ENCODE measurements around the gene TSPYL2. TPM values are rescaled to one million over a fixed set of nuclear protein-coding genes. Genes with fewer than 3 reads are reported as not detected.

Gene TSPYL2
- polyA plus RNA-seq, 4 donors, result 6.7 to 20.7 (median 12.3) TPM

DNA sequence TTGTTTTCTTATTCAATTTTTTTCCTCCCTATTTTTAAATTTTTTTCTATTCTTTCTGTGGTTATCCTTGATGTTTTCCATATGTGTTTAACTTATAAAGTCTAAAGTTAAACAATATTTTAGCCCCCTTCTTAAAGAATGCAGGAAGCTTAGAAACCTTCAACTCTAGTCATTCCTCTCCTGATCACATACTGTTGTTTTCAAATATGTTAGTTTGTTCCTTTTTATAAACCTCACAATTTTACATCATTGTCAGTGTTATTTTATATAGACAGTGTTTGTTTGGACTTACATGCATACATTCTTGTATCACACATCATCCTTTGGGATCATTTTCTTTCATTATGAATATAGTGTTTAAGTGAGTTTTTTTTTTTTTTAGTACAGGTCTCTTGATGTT, 43.3 kb downstream of the TSPYL2 start:
- DNase-seq (no peak), FAIRE-seq (no peak)
- H3K27me3 ChIP-seq (ENCODE audit: control insufficient read depth in 3 of 3, insufficient read depth in 3 of 3, low read length in 3 of 3), result no peaks in the 10 kb centered on the region
- H3K9me3 ChIP-seq (ENCODE audit: control insufficient read depth in 2 of 2, insufficient read depth in 1 of 2, low read depth in 1 of 2, low read length in 1 of 2), result no peaks in the 10 kb centered on the region
- H3K4me3 ChIP-seq (ENCODE audit: low read depth in 1 of 3, low read length in 3 of 3), result no peak overlapping the region
- no peaks in the 10 kb centered on the region for H3K4me1 ChIP-seq (ENCODE audit: control insufficient read depth in 3 of 3, insufficient read depth in 2 of 3, low read depth in 1 of 3, low read length in 2 of 3)
- no peak overlapping the region for H3K27ac ChIP-seq (ENCODE audit: low read depth in 1 of 3, low read length in 2 of 3)
- peaks cover 0 to 3% (median 0%) of the 10 kb centered on the region in 3 donors for H3K36me3 ChIP-seq (ENCODE audit: control insufficient read depth in 3 of 3, insufficient read depth in 2 of 3, low read depth in 1 of 3, low read length in 3 of 3)

DNA sequence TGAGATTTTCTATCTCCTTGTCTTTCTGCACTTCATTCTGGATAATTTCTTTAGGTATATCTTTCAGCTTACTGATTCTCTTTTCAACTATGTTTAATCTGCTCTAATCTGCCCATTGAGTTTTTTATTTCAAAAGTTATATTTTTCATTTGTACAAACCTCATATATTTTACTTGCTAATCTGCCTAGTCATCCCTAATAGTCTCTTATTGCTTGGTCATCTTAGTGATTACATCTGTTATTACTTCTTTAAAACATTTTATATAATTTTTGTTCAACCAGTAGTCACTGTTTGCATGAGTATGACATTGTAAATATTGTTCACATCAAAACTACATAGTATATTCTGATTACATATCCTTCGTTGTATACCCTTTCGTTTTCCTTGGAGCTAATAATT, 44.2 kb downstream of the TSPYL2 start:
- Histone ChIP-seq H3K9me3 (ENCODE audit: control insufficient read depth in 2 of 2, insufficient read depth in 1 of 2, low read depth in 1 of 2, low read length in 1 of 2) (no peaks in the 10 kb centered on the region), H3K36me3 (ENCODE audit: control insufficient read depth in 3 of 3, insufficient read depth in 2 of 3, low read depth in 1 of 3, low read length in 3 of 3) (peaks cover 0 to 3% (median 0%) of the 10 kb centered on the region in 3 donors), H3K4me3 (ENCODE audit: low read depth in 1 of 3, low read length in 3 of 3) (no peak overlapping the region), H3K27ac (ENCODE audit: low read depth in 1 of 3, low read length in 2 of 3) (no peak overlapping the region), H3K4me1 (ENCODE audit: control insufficient read depth in 3 of 3, insufficient read depth in 2 of 3, low read depth in 1 of 3, low read length in 2 of 3) (no peaks in the 10 kb centered on the region), H3K27me3 (ENCODE audit: control insufficient read depth in 3 of 3, insufficient read depth in 3 of 3, low read length in 3 of 3) (no peaks in the 10 kb centered on the region)
- no peak for FAIRE-seq
- WGBS, 3 donors, result 80 to 98% (median 96%) methylated on average over 2 of the region's 2 CpGs
- no peak for DNase-seq

- FAIRE-seq, result no peak
- DNase-seq, result no peak
- Histone ChIP-seq H3K36me3 (ENCODE audit: control insufficient read depth in 3 of 3, insufficient read depth in 2 of 3, low read depth in 1 of 3, low read length in 3 of 3) (peaks cover 0 to 5% (median 3%) of the 10 kb centered on the region in 3 donors), H3K27ac (ENCODE audit: low read depth in 1 of 3, low read length in 2 of 3) (no peak overlapping the region), H3K9me3 (ENCODE audit: control insufficient read depth in 2 of 2, insufficient read depth in 1 of 2, low read depth in 1 of 2, low read length in 1 of 2) (no peaks in the 10 kb centered on the region), H3K27me3 (ENCODE audit: control insufficient read depth in 3 of 3, insufficient read depth in 3 of 3, low read length in 3 of 3) (no peaks in the 10 kb centered on the region), H3K4me3 (ENCODE audit: low read depth in 1 of 3, low read length in 3 of 3) (no peak overlapping the region), H3K4me1 (ENCODE audit: control insufficient read depth in 3 of 3, insufficient read depth in 2 of 3, low read depth in 1 of 3, low read length in 2 of 3) (no peaks in the 10 kb centered on the region)
- 77 to 94% (median 81%) methylated on average over 3 of the region's 3 CpGs for WGBS, 3 donors
Measured at GRCh38 chrX:53128097-53128749, 46.1 kb downstream of the TSPYL2 start.

DNA sequence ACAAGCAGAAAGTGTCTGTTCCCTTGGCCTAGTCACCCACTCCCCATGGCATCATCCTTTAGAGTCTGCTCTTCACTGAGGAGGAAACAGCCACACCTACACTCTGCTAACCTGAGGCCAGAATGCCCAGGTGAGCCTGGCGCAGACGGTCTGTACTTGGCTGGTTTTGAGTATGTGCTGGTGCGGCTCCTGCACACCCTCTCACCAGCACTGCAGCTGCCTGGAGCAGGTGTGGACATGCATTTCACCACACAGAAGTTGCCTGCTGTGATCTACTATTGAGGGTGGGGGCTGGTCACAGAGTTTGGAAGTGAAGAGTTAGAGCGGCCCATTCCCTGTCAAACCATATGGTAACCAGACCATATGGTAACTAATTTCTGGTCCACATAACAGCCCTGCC, 51.2 kb downstream of the TSPYL2 start:
- no peak overlapping the region for H3K4me3 ChIP-seq (ENCODE audit: low read depth in 1 of 3, low read length in 3 of 3)
- H3K27ac ChIP-seq (ENCODE audit: low read depth in 1 of 3, low read length in 2 of 3), result no peak overlapping the region
- no peak for FAIRE-seq
- WGBS, 3 donors, result 90 to 96% (median 96%) methylated on average over 4 of the region's 4 CpGs
- no peaks in the 10 kb centered on the region for H3K9me3 ChIP-seq (ENCODE audit: control insufficient read depth in 2 of 2, insufficient read depth in 1 of 2, low read depth in 1 of 2, low read length in 1 of 2)
- no peaks in the 10 kb centered on the region for H3K4me1 ChIP-seq (ENCODE audit: control insufficient read depth in 3 of 3, insufficient read depth in 2 of 3, low read depth in 1 of 3, low read length in 2 of 3)
- peaks cover 0 to 5% (median 0%) of the 10 kb centered on the region in 3 donors for H3K36me3 ChIP-seq (ENCODE audit: control insufficient read depth in 3 of 3, insufficient read depth in 2 of 3, low read depth in 1 of 3, low read length in 3 of 3)
- DNase-seq, result no peak
- no peaks in the 10 kb centered on the region for H3K27me3 ChIP-seq (ENCODE audit: control insufficient read depth in 3 of 3, insufficient read depth in 3 of 3, low read length in 3 of 3)

DNA sequence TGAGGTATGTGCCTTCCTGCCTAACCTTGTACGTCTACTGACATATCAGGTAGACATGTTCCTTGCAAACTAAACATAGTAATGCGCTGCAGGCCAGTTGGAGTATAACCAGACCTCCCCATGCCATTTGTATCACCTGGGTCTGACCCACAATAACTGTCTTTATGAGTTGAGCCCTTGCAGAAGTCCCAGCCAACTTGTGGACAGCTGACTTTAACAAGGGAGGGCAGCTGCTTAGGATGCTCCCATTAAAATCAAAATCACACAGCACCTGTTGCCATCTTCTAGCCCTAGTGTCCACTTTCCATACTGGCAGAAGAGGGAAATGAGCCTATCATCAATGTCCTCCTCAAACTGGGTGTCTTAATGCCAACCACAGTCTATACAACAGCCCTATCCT, 53.4 kb downstream of the TSPYL2 start:
- no peak overlapping the region for H3K27ac ChIP-seq (ENCODE audit: low read depth in 1 of 3, low read length in 2 of 3)
- H3K36me3 ChIP-seq (ENCODE audit: control insufficient read depth in 3 of 3, insufficient read depth in 2 of 3, low read depth in 1 of 3, low read length in 3 of 3), result peaks cover 0 to 5% (median 0%) of the 10 kb centered on the region in 3 donors
- no peaks in the 10 kb centered on the region for H3K9me3 ChIP-seq (ENCODE audit: control insufficient read depth in 2 of 2, insufficient read depth in 1 of 2, low read depth in 1 of 2, low read length in 1 of 2)
- H3K27me3 ChIP-seq (ENCODE audit: control insufficient read depth in 3 of 3, insufficient read depth in 3 of 3, low read length in 3 of 3), result no peaks in the 10 kb centered on the region
- no peak for FAIRE-seq
- no peak for DNase-seq
- no peaks in the 10 kb centered on the region for H3K4me1 ChIP-seq (ENCODE audit: control insufficient read depth in 3 of 3, insufficient read depth in 2 of 3, low read depth in 1 of 3, low read length in 2 of 3)
- H3K4me3 ChIP-seq (ENCODE audit: low read depth in 1 of 3, low read length in 3 of 3), result no peak overlapping the region
- 74 to 100% (median 98%) methylated on average over 2 of the region's 2 CpGs for WGBS, 3 donors

Other genes starting within 250 kb of the TSPYL2 start
- not detected for gene XAGE3, start 214.3 kb upstream of the TSPYL2 start, polyA plus RNA-seq
- gene FAM156B, start 185.0 kb upstream of the TSPYL2 start, polyA plus RNA-seq, result 10 to 100 TPM; 11.3 to 59.9 (median 33.2) TPM
- 10 to 100 TPM; 10.8 to 29.9 (median 15.4) TPM for gene FAM156A, start 123.8 kb upstream of the TSPYL2 start, polyA plus RNA-seq
- 1 to 10 TPM in 2 of 4 donors, under 1 TPM in 1, not detected in 1; 0.27 to 3.5 (median 1.5) TPM for gene GPR173, start 33.6 kb upstream of the TSPYL2 start, polyA plus RNA-seq
- gene KANTR, start 11.8 kb downstream of the TSPYL2 start, polyA plus RNA-seq, result 10 to 100 TPM in 1 of 4 donors, 1 to 10 TPM in 3; 1.4 to 12.5 (median 4.0) TPM
- 10 to 100 TPM; 22.6 to 50.9 (median 26.4) TPM for gene KDM5C, start 142.8 kb downstream of the TSPYL2 start, polyA plus RNA-seq
- gene IQSEC2, start 199.2 kb downstream of the TSPYL2 start, polyA plus RNA-seq, result 10 to 100 TPM; 14.9 to 44.5 (median 27.4) TPM